Adrenal gland (tissue), 5 donors: ENCODE results near the gene KYAT1.

Experiments used
- CTCF ChIP-seq, 6 experiments: fragments of 450-650 bp in 4 of 6; fragments of 200-600 bp in 2 of 6; sonication (generic) in 1 of 6; IDR thresholded peaks; 1 replicate in 5 of 6; 2 replicates in 1 of 6; pipeline versions ENCODE4 v1.5.1 to v1.8.0; 2016 to 2021; ENCODE audit warnings: antibody characterized with exemption in 6 of 6, mild to moderate bottlenecking in 2 of 6, moderate library complexity in 1 of 6
- POLR2A ChIP-seq, 2 donors: fragments of 450-650 bp; IDR thresholded peaks; one replicate each; pipeline ENCODE4 v1.6.1; 2017; ENCODE audit warnings: antibody characterized with exemption in 2 of 2, mild to moderate bottlenecking in 2 of 2, moderate library complexity in 1 of 2
- donor health status: DM: no; HTN: no; CAD: no.

GRCh38 chr9:128863647-128864046, 18.1 kb downstream of the KYAT1 start:
- TF ChIP-seq CTCF (IDR thresholded peaks at IDR 0.05) (peak; percentile 90 to 99 (median 94)), POLR2A (IDR thresholded peaks at IDR 0.05) (no peak)
